H1 (cell line): ENCODE measurements around the gene ITGB8. TPM values are rescaled to one million over a fixed set of nuclear protein-coding genes. Genes with fewer than 3 reads are reported as not detected.

ENCODE experiments used
- CTCF ChIA-PET: fragments of 300-600 bp; sonication (Branson Sonifier 250); formaldehyde crosslinking; loops from one replicate; lab custom pipeline; 2021; ENCODE audit not compliant: partially characterized antibody; lab: Charles Lee
- POLR2A ChIA-PET: fragments of 300-600 bp; sonication (Branson Sonifier 250); formaldehyde crosslinking; loops from one replicate; lab custom pipeline; 2021; ENCODE audit warnings: inconsistent platforms; ENCODE audit not compliant: partially characterized antibody; lab: Charles Lee
- DNase-seq, 2 experiments: peaks; one replicate each; pipeline versions ENCODE4 v3.0.0 to v3.0.0-alpha.2; 2010 to 2022; ENCODE audit warnings: low spot score in 2 of 2, low read depth in 1 of 2, mixed read lengths in 1 of 2
- FAIRE-seq: peaks from 2 replicates; lab custom pipeline; 2011; peaks lifted over from hg19 to GRCh38; lab: Jason Lieb, UNC
- H2AFZ ChIP-seq: 2 replicates; pipeline ENCODE4 v1.8.1; 2012; ENCODE audit warnings: low read length, inconsistent platforms
- H2AK5ac ChIP-seq: 2 replicates; pipeline ENCODE4 v1.6.1; 2013; ENCODE audit warnings: low read depth, low read length
- H2BK120ac ChIP-seq: replicated peaks from 2 replicates; pipeline ENCODE3; 2013; ENCODE audit warnings: low read depth, low read length, inconsistent platforms
- H2BK12ac ChIP-seq: 2 replicates; pipeline ENCODE4 v1.6.1; 2013; ENCODE audit warnings: low read depth, low read length
- H2BK15ac ChIP-seq: 2 replicates; pipeline ENCODE4 v1.6.1; 2013; ENCODE audit warnings: low read length
- H2BK20ac ChIP-seq: 2 replicates; pipeline ENCODE4 v1.6.1; 2013; ENCODE audit warnings: low read length
- H2BK5ac ChIP-seq: 2 replicates; pipeline ENCODE4 v1.6.1; 2013; ENCODE audit warnings: low read depth, low read length
- H3K14ac ChIP-seq: 2 replicates; pipeline ENCODE4 v1.6.1; 2013; ENCODE audit warnings: inconsistent platforms; ENCODE audit not compliant: insufficient read length
- H3K18ac ChIP-seq: 2 replicates; pipeline ENCODE4 v1.6.1; 2013; ENCODE audit warnings: low read length; ENCODE audit errors: extremely low read depth
- H3K23ac ChIP-seq: 2 replicates; pipeline ENCODE4 v1.6.1; 2013; ENCODE audit warnings: inconsistent platforms; ENCODE audit not compliant: insufficient read length
- H3K23me2 ChIP-seq: 2 replicates; pipeline ENCODE4 v1.6.1; 2013; ENCODE audit warnings: low read depth, low read length
- H3K27ac ChIP-seq: 2 replicates; pipeline ENCODE4 v1.6.1; 2011; ENCODE audit warnings: low read depth, low read length, inconsistent platforms
- H3K27me3 ChIP-seq, 4 experiments: replicated peaks in 1 of 4; 1 replicate in 1 of 4; 2 replicates in 3 of 4; pipeline versions ENCODE4 v1.6.1 to v1.8.1; 2011 to 2013; ENCODE audit warnings: low read length in 3 of 4, mild to moderate bottlenecking in 3 of 4, inconsistent platforms in 2 of 4, mixed read lengths in 2 of 4, moderate library complexity in 1 of 4; ENCODE audit not compliant: control insufficient read depth in 3 of 4, insufficient read depth in 3 of 4; ENCODE audit errors: extremely low read depth in 1 of 4
- H3K36me3 ChIP-seq, 4 experiments: 2 replicates each; pipeline versions ENCODE4 v1.6.1 to v1.8.1; 2011 to 2013; ENCODE audit warnings: mild to moderate bottlenecking in 4 of 4, low read length in 3 of 4, moderate library complexity in 2 of 4, control low read depth in 1 of 4, inconsistent platforms in 1 of 4; ENCODE audit not compliant: insufficient read depth in 4 of 4, control insufficient read depth in 2 of 4
- H3K4ac ChIP-seq: replicated peaks from 2 replicates; pipeline ENCODE3; 2013; ENCODE audit warnings: low read length, low read depth, mixed read lengths, inconsistent platforms; ENCODE audit not compliant: insufficient read length
- H3K4me1 ChIP-seq, 4 experiments: replicated peaks in 1 of 4; 1 replicate in 1 of 4; 2 replicates in 3 of 4; pipeline versions ENCODE4 v1.6.1 to v1.8.1; 2011 to 2013; ENCODE audit warnings: low read length in 3 of 4, inconsistent platforms in 2 of 4, mixed read lengths in 1 of 4; ENCODE audit not compliant: insufficient read depth in 4 of 4, control insufficient read depth in 3 of 4
- H3K4me2 ChIP-seq, 2 experiments: 2 replicates each; pipeline versions ENCODE4 v1.6.1 to v1.8.1; 2011 to 2013; ENCODE audit warnings: low read depth in 2 of 2, low read length in 2 of 2, control low read depth in 1 of 2, inconsistent platforms in 1 of 2, mild to moderate bottlenecking in 1 of 2; ENCODE audit not compliant: insufficient read depth in 1 of 2
- H3K4me3 ChIP-seq, 4 experiments: fragments of 200-600, 300-600 bp in 1 of 4; sonication (generic), shearing (Covaris generic), sonication (Bioruptor Twin) in 1 of 4; 2 replicates each; pipeline versions ENCODE4 v1.5.1 to v1.8.1; 2011 to 2016; ENCODE audit warnings: low read length in 4 of 4, low read depth in 3 of 4, control low read depth in 2 of 4, inconsistent platforms in 2 of 4, mild to moderate bottlenecking in 2 of 4, mixed read lengths in 1 of 4, moderate library complexity in 1 of 4; ENCODE audit not compliant: insufficient read depth in 2 of 4; ENCODE audit errors: extremely low read depth in 1 of 4
- H3K56ac ChIP-seq: replicated peaks from 2 replicates; pipeline ENCODE3; 2013; ENCODE audit warnings: low read depth, mild to moderate bottlenecking, mixed read lengths, low read length, inconsistent platforms; ENCODE audit not compliant: insufficient read length
- H3K79me1 ChIP-seq: 2 replicates; pipeline ENCODE4 v1.6.1; 2013; ENCODE audit warnings: low read depth, low read length, control low read depth
- H3K79me2 ChIP-seq, 2 experiments: 2 replicates each; pipeline versions ENCODE4 v1.6.1 to v1.8.1; 2012 to 2013; ENCODE audit warnings: low read length in 2 of 2, mild to moderate bottlenecking in 2 of 2, inconsistent platforms in 1 of 2; ENCODE audit not compliant: insufficient read depth in 2 of 2, control insufficient read depth in 1 of 2
- H3K9ac ChIP-seq, 4 experiments: replicated peaks in 1 of 4; 1 replicate in 1 of 4; 2 replicates in 3 of 4; pipeline versions ENCODE4 v1.6.1 to v1.8.1; 2011 to 2013; ENCODE audit warnings: low read depth in 3 of 4, low read length in 3 of 4, control low read depth in 2 of 4, mild to moderate bottlenecking in 2 of 4, moderate library complexity in 2 of 4, inconsistent platforms in 1 of 4; ENCODE audit errors: extremely low read depth in 1 of 4
- H3K9me3 ChIP-seq, 2 experiments: 2 replicates each; pipeline versions ENCODE4 v1.6.1 to v1.8.1; 2012 to 2013; ENCODE audit warnings: mild to moderate bottlenecking in 2 of 2, moderate library complexity in 2 of 2, control low read depth in 1 of 2, inconsistent platforms in 1 of 2, low read depth in 1 of 2, low read length in 1 of 2, mixed read lengths in 1 of 2; ENCODE audit not compliant: insufficient read depth in 2 of 2
- H4K20me1 ChIP-seq, 2 experiments: replicated peaks in 1 of 2; 2 replicates each; pipeline versions ENCODE3 to v1.8.1; 2011 to 2013; ENCODE audit warnings: inconsistent platforms in 2 of 2, low read length in 2 of 2, mild to moderate bottlenecking in 1 of 2; ENCODE audit not compliant: insufficient read depth in 2 of 2, control insufficient read depth in 1 of 2
- H4K5ac ChIP-seq: 2 replicates; pipeline ENCODE4 v1.6.1; 2013; ENCODE audit warnings: low read length, low read depth, mixed read lengths, inconsistent platforms; ENCODE audit not compliant: insufficient read length
- H4K8ac ChIP-seq: 2 replicates; pipeline ENCODE4 v1.8.0; 2013; ENCODE audit warnings: mild to moderate bottlenecking, moderate library complexity, low read length, inconsistent platforms; ENCODE audit not compliant: insufficient read depth; ENCODE audit errors: extremely low read depth
- H4K91ac ChIP-seq: replicated peaks from 2 replicates; pipeline ENCODE3; 2013; ENCODE audit warnings: low read length, mixed read lengths, inconsistent platforms; ENCODE audit not compliant: insufficient read length
- BRCA1 ChIP-seq: IDR thresholded peaks from 2 replicates; pipeline ENCODE4 v1.6.1; 2012; ENCODE audit warnings: low read depth, low read length, improper control_type of control experiment
- CEBPB ChIP-seq: IDR thresholded peaks from 2 replicates; pipeline ENCODE4 v1.6.1; 2012; ENCODE audit warnings: low read depth, low read length
- EGR1 ChIP-seq: IDR thresholded peaks from 2 replicates; pipeline ENCODE4 v1.6.1; 2011; ENCODE audit warnings: low read depth, low read length, borderline replicate concordance
- FOSL1 ChIP-seq: IDR thresholded peaks from 2 replicates; pipeline ENCODE4 v1.6.1; 2011; ENCODE audit warnings: mild to moderate bottlenecking, low read depth, low read length, moderate library complexity; ENCODE audit not compliant: insufficient read depth
- POLR2AphosphoS5 ChIP-seq: IDR thresholded peaks from 2 replicates; pipeline ENCODE4 v1.6.1; 2011; ENCODE audit warnings: low read depth, low read length
- RAD21 ChIP-seq, 2 experiments: IDR thresholded peaks in 1 of 2; conservative IDR thresholded peaks in 1 of 2; 2 replicates each; pipeline ENCODE4 v1.6.1; 2011; ENCODE audit warnings: low read depth in 2 of 2, low read length in 2 of 2, improper control_type of control experiment in 1 of 2, inconsistent platforms in 1 of 2, mild to moderate bottlenecking in 1 of 2, moderate library complexity in 1 of 2
- RBBP5 ChIP-seq: IDR thresholded peaks from 2 replicates; pipeline ENCODE4 v1.7.1; 2012; ENCODE audit warnings: low read depth, mild to moderate bottlenecking, inconsistent platforms, low read length, moderate library complexity, borderline replicate concordance
- RNF2 ChIP-seq: fragments of 200-900, 300-1000 bp; sonication (generic); IDR thresholded peaks from 2 replicates; pipeline ENCODE4 v1.7.1; 2016; ENCODE audit warnings: borderline replicate concordance, low read depth, mild to moderate bottlenecking, antibody characterized with exemption, low read length; ENCODE audit not compliant: poor library complexity, severe bottlenecking; ENCODE audit errors: missing control alignments
- TEAD4 ChIP-seq: IDR thresholded peaks from 2 replicates; pipeline ENCODE4 v1.6.1; 2012; ENCODE audit warnings: low read depth, low read length, inconsistent platforms, mixed read lengths
- YY1 ChIP-seq: IDR thresholded peaks from 2 replicates; pipeline ENCODE4 v1.6.1; 2011; ENCODE audit warnings: low read depth, mild to moderate bottlenecking, low read length
- ZNF274 ChIP-seq: IDR thresholded peaks from 2 replicates; pipeline ENCODE4 v1.7.0; 2012; ENCODE audit warnings: low read length, borderline replicate concordance; ENCODE audit errors: extremely low read depth
- WGBS, 2 experiments: shearing (Covaris generic) in 1 of 2; methylation state at CpG; one replicate each; pipeline versions ENCODE4 v1.1.6 to v1.1.7; 2013 to 2015; ENCODE audit warnings: low lambda C conversion rate in 2 of 2, mixed read lengths in 2 of 2, inconsistent platforms in 1 of 2, low coverage in 1 of 2, missing lambda C conversion rate in 1 of 2; ENCODE audit not compliant: insufficient replicate concordance in 2 of 2, insufficient coverage in 1 of 2, insufficient read length in 1 of 2; ENCODE audit errors: extremely low coverage in 1 of 2, missing lambda C conversion rate in 1 of 2; 5-methylcytosine and 5-hydroxymethylcytosine counted together
- polyA plus RNA-seq, 7 experiments: library from polyadenylated mRNA; depleted of rRNA in 3 of 7; stranded (reverse) in 5 of 7; unstranded in 2 of 7; fragments of >200 nt in 5 of 7; fragments of 200-250 nt in 2 of 7; gene quantifications; 1 replicate in 5 of 7; 2 replicates in 1 of 7; 4 replicates in 1 of 7; pipeline versions ENCODE4 v1.2.1 to v1.2.3, GENCODE V29; 2011 to 2013; ENCODE audit warnings: missing spikeins in 2 of 7, mixed read lengths in 2 of 7
- total RNA-seq: library from RNA; stranded (reverse); fragmentation: NEBNext Ultra II Directional; extraction: Animal tissue kit (Norgen Biotek cat#: 25700); gene quantifications from 2 replicates; pipeline ENCODE4 v1.2.1, GENCODE V29; 2021
- TF ChIP-seq, protein P1 (sequence below): IDR thresholded peaks from 2 replicates; pipeline ENCODE4 v1.6.1; 2012; ENCODE audit warnings: low read length, inconsistent platforms

Gene ITGB8
- total and polyA plus RNA-seq, 2 of the 8 experiments (the other 6 are each of a cell fraction or from before 2014, with no cell fraction given): 1.2 to 3.6 TPM

DNA sequence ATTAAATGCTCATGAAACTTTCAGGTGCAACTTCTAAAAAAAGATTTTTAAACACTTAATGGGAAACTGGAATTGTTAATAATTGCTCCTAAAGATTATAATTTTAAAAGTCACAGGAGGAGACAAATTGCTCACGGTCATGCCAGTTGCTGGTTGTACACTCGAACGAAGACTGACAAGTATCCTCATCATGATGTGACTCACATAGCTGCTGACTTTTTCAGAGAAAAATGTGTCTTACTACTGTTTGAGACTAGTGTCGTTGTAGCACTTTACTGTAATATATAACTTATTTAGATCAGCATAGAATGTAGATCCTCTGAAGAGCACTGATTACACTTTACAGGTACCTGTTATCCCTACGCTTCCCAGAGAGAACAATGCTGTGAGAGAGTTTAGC lies 79.3 kb downstream of the ITGB8 start:
- FAIRE-seq: no peak
- H3K18ac ChIP-seq: no peak overlapping the region
- H2AK5ac ChIP-seq: no peak overlapping the region
- no peaks in the 10 kb centered on the region for H3K79me2 ChIP-seq
- 93% methylated on average over 5 of the region's 5 CpGs; no CpG with 5 or more reads in 1 of the 2 experiments for WGBS, 2 experiments
- no peak overlapping the region for H3K27ac ChIP-seq
- CTCF ChIA-PET: interaction anchor here (0.5 to 1.8 kb wide), 2 partner anchors 10 to 272 kb away, joined by 3 to 4 read pairs; no protein-coding TSS in a partner anchor
- no peak overlapping the region for H2AFZ ChIP-seq
- H3K14ac ChIP-seq: no peak overlapping the region
- no peak overlapping the region for H3K9ac ChIP-seq
- no peak overlapping the region for H2BK15ac ChIP-seq
- H3K79me1 ChIP-seq: no peaks in the 10 kb centered on the region
- no peak overlapping the region for H3K4me2 ChIP-seq
- no peak overlapping the region for H2BK12ac ChIP-seq
- no peak overlapping the region for H2BK5ac ChIP-seq
- no peak overlapping the region for H3K4me3 ChIP-seq
- H4K20me1 ChIP-seq: no peaks in the 10 kb centered on the region
- no peak overlapping the region for H3K23ac ChIP-seq
- POLR2A ChIA-PET: no interaction called here
- H3K4ac ChIP-seq: no peak overlapping the region
- H3K27me3 ChIP-seq: peaks cover 0 to 1% (median 0%) of the 10 kb centered on the region in 4 experiments; a peak in 1 of 7 replicates
- no peak overlapping the region for H4K8ac ChIP-seq
- DNase-seq: no peak
- no peak overlapping the region for H3K56ac ChIP-seq
- H2BK20ac ChIP-seq: no peak overlapping the region
- H3K4me1 ChIP-seq: peaks cover 0 to 5% (median 0%) of the 10 kb centered on the region in 4 experiments; a peak in 1 of 7 replicates
- H3K36me3 ChIP-seq: peaks cover 0 to 2% (median 0%) of the 10 kb centered on the region in 4 experiments; a peak in 2 of 8 replicates
- no peak overlapping the region for H2BK120ac ChIP-seq
- no peaks in the 10 kb centered on the region for H3K23me2 ChIP-seq
- H3K9me3 ChIP-seq: no peaks in the 10 kb centered on the region
- no peak overlapping the region for H4K91ac ChIP-seq
- H4K5ac ChIP-seq: no peak overlapping the region
- TF ChIP-seq YY1 (no peak), EGR1 (no peak), POLR2AphosphoS5 (no peak), BRCA1 (no peak), TEAD4 (no peak), RNF2 (no peak), CEBPB (no peak), RBBP5 (no peak), RAD21 (IDR thresholded peaks at IDR 0.05 in 1 of 2, conservative IDR thresholded peaks at IDR 0.05 in 1 of 2; ENCODE audit: low read depth in 2 of 2, low read length in 2 of 2) (no peak), ZNF274 (no peak), FOSL1 (no peak)
- TF ChIP-seq, protein P1, sequence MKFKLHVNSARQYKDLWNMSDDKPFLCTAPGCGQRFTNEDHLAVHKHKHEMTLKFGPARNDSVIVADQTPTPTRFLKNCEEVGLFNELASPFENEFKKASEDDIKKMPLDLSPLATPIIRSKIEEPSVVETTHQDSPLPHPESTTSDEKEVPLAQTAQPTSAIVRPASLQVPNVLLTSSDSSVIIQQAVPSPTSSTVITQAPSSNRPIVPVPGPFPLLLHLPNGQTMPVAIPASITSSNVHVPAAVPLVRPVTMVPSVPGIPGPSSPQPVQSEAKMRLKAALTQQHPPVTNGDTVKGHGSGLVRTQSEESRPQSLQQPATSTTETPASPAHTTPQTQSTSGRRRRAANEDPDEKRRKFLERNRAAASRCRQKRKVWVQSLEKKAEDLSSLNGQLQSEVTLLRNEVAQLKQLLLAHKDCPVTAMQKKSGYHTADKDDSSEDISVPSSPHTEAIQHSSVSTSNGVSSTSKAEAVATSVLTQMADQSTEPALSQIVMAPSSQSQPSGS: no peak
